ENCODE measurements around the gene KCTD10. TPM values are rescaled to one million over a fixed set of nuclear protein-coding genes. Genes with fewer than 3 reads are reported as not detected.

KCTD10 gene
- total RNA-seq, 1 donor, result 90.9 TPM

DNA sequence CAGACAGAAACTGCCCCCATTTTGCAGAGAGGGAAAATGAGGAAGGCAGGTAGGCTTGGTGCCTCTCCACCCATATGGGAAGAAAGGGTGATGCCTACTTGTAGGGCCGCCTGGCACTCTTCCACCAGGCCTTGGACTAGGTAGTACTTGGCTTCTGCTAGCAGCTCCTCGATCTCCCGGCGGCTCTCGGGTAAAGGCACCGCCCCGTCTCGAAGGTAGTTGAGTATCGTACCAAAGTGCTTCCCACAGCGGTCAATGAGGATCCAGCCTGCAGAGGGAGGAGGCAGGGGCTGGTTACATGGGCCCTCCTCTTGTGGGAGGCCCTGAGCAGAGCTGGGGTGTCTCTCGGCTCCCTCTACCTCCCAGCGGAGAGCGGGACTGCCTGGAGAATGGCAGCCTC lies 16.6 kb downstream of the KCTD10 start:
- TF ChIP-seq, protein P1, sequence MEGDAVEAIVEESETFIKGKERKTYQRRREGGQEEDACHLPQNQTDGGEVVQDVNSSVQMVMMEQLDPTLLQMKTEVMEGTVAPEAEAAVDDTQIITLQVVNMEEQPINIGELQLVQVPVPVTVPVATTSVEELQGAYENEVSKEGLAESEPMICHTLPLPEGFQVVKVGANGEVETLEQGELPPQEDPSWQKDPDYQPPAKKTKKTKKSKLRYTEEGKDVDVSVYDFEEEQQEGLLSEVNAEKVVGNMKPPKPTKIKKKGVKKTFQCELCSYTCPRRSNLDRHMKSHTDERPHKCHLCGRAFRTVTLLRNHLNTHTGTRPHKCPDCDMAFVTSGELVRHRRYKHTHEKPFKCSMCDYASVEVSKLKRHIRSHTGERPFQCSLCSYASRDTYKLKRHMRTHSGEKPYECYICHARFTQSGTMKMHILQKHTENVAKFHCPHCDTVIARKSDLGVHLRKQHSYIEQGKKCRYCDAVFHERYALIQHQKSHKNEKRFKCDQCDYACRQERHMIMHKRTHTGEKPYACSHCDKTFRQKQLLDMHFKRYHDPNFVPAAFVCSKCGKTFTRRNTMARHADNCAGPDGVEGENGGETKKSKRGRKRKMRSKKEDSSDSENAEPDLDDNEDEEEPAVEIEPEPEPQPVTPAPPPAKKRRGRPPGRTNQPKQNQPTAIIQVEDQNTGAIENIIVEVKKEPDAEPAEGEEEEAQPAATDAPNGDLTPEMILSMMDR (IDR thresholded peaks at IDR 0.05; ENCODE audit: insufficient read depth, low read length), result no peak
- no peak overlapping the region for H3K4me3 ChIP-seq (ENCODE audit: low read depth, low read length)
- no peak for DNase-seq (ENCODE audit: low read depth)

- TF ChIP-seq, protein P1 (IDR thresholded peaks at IDR 0.05; ENCODE audit: insufficient read depth, low read length), result no peak
- no peak overlapping the region for H3K4me3 ChIP-seq (ENCODE audit: low read depth, low read length)
- peak; percentile 40 for DNase-seq (ENCODE audit: low read depth)
These were observed 17.9 kb downstream of the KCTD10 start for GRCh38 chr12:109459247-109459646.

GRCh38 chr12:109458771-109459208 lies 18.3 kb downstream of the KCTD10 start:
- no peak overlapping the region for H3K4me3 ChIP-seq (ENCODE audit: low read depth, low read length)
- TF ChIP-seq, protein P1 (IDR thresholded peaks at IDR 0.05; ENCODE audit: insufficient read depth, low read length), result no peak
- peak; percentile 38 for DNase-seq (ENCODE audit: low read depth)

GRCh38 chr12:109458086-109458485 lies 19.0 kb downstream of the KCTD10 start:
- H3K4me3 ChIP-seq (ENCODE audit: low read depth, low read length), result no peak overlapping the region
- TF ChIP-seq, protein P1 (IDR thresholded peaks at IDR 0.05; ENCODE audit: insufficient read depth, low read length), result no peak
- peak; percentile 65 for DNase-seq (ENCODE audit: low read depth)

GRCh38 chr12:109455706-109456105 lies 21.4 kb downstream of the KCTD10 start:
- no peak overlapping the region for H3K4me3 ChIP-seq (ENCODE audit: low read depth, low read length)
- DNase-seq (ENCODE audit: low read depth), result no peak
- TF ChIP-seq, protein P1 (IDR thresholded peaks at IDR 0.05; ENCODE audit: insufficient read depth, low read length), result no peak

GRCh38 chr12:109452489-109452888 lies 24.6 kb downstream of the KCTD10 start:
- no peak for DNase-seq (ENCODE audit: low read depth)
- no peak overlapping the region for H3K4me3 ChIP-seq (ENCODE audit: low read depth, low read length)
- TF ChIP-seq, protein P1 (IDR thresholded peaks at IDR 0.05; ENCODE audit: insufficient read depth, low read length), result no peak

- H3K4me3 ChIP-seq (ENCODE audit: low read depth, low read length), result no peak overlapping the region
- TF ChIP-seq, protein P1 (IDR thresholded peaks at IDR 0.05; ENCODE audit: insufficient read depth, low read length), result no peak
- no peak for DNase-seq (ENCODE audit: low read depth)
These were observed 25.7 kb downstream of the KCTD10 start for GRCh38 chr12:109451400-109451799.

Measured in fibroblast of the aortic adventitia (primary cell).